IMR-90 (cell line): Measurements from ENCODE around the gene GLIPR1L2. TPM values are rescaled to one million over a fixed set of nuclear protein-coding genes. Genes with fewer than 3 reads are reported as not detected.

Source experiments
- ATAC-seq: fragments of 200-7000 bp; cut with Tn5 transposase; 2 replicates; pipeline ENCODE4 v1.9.1; 2020; ENCODE audit warnings: low read depth, mild to moderate bottlenecking, moderate library complexity
- BruUV-seq: library from RNA; stranded (reverse); fragments of 400-500 nt; replicated peaks from 2 replicates; lab custom pipeline; 2021; lab: Mats Ljungman, UMichigan
- CTCF ChIA-PET: fragments of 300-600 bp; formaldehyde crosslinking; extraction: SDS; loops from one replicate; lab custom pipeline; 2021; ENCODE audit warnings: antibody characterized with exemption; lab: Yijun Ruan, JAX
- POLR2A ChIA-PET: fragments of 300-600 bp; sonication (Branson Sonifier 250); formaldehyde crosslinking; loops from one replicate; lab custom pipeline; 2022; ENCODE audit warnings: antibody characterized with exemption; ENCODE audit not compliant: unreplicated experiment; lab: Charles Lee
- DNase-seq: peaks from one replicate; pipeline ENCODE4 v3.0.0; 2013
- H2AFZ ChIP-seq: replicated peaks from 2 replicates; pipeline ENCODE3; 2013; ENCODE audit warnings: low read length, mild to moderate bottlenecking; ENCODE audit not compliant: poor library complexity
- H2AK5ac ChIP-seq: 2 replicates; pipeline ENCODE4 v1.6.1; 2013; ENCODE audit warnings: low read depth, low read length, inconsistent platforms
- H2AK9ac ChIP-seq: replicated peaks from 2 replicates; pipeline ENCODE3; 2013; ENCODE audit warnings: mild to moderate bottlenecking, low read depth, low read length, moderate library complexity; ENCODE audit not compliant: poor library complexity
- H2BK120ac ChIP-seq: 2 replicates; pipeline ENCODE4 v1.6.1; 2013; ENCODE audit warnings: low read depth, low read length, inconsistent platforms
- H2BK15ac ChIP-seq: 3 replicates; pipeline ENCODE4 v1.6.1; 2013; ENCODE audit warnings: low read depth, low read length, inconsistent platforms
- H2BK20ac ChIP-seq: 2 replicates; pipeline ENCODE4 v1.6.1; 2013; ENCODE audit warnings: low read depth, mild to moderate bottlenecking, inconsistent platforms, low read length, moderate library complexity
- H2BK5ac ChIP-seq: 2 replicates; pipeline ENCODE4 v1.6.1; 2013; ENCODE audit warnings: mild to moderate bottlenecking, low read depth, low read length, inconsistent platforms; ENCODE audit not compliant: poor library complexity, severe bottlenecking
- H3K14ac ChIP-seq: replicated peaks from 2 replicates; pipeline ENCODE4 v1.6.1; 2013; ENCODE audit warnings: low read depth, low read length, inconsistent platforms
- H3K18ac ChIP-seq: 2 replicates; pipeline ENCODE4 v1.6.1; 2013; ENCODE audit warnings: low read depth, low read length, control low read depth
- H3K23ac ChIP-seq: 2 replicates; pipeline ENCODE4 v1.6.1; 2013; ENCODE audit warnings: low read depth, low read length, inconsistent platforms
- H3K27ac ChIP-seq: 2 replicates; pipeline ENCODE4 v1.5.1; 2013; ENCODE audit warnings: mild to moderate bottlenecking, control low read depth, low read length; ENCODE audit not compliant: insufficient read depth
- H3K27me3 ChIP-seq: 2 replicates; pipeline ENCODE4 v1.6.1; 2013; ENCODE audit warnings: low read length; ENCODE audit not compliant: control insufficient read depth, insufficient read depth
- H3K36me3 ChIP-seq: 2 replicates; pipeline ENCODE4 v1.6.1; 2013; ENCODE audit warnings: low read length, mixed read lengths; ENCODE audit not compliant: control insufficient read depth, insufficient read depth
- H3K4ac ChIP-seq: 2 replicates; pipeline ENCODE4 v1.6.1; 2013; ENCODE audit warnings: low read depth, low read length, inconsistent platforms
- H3K4me1 ChIP-seq: 2 replicates; pipeline ENCODE4 v1.6.1; 2013; ENCODE audit warnings: low read length, mixed read lengths; ENCODE audit not compliant: control insufficient read depth, insufficient read depth
- H3K4me2 ChIP-seq: 2 replicates; pipeline ENCODE4 v1.6.1; 2013; ENCODE audit warnings: low read depth, mild to moderate bottlenecking, control low read depth, low read length, moderate library complexity
- H3K4me3 ChIP-seq: 2 replicates; pipeline ENCODE4 v1.5.1; 2013; ENCODE audit warnings: low read depth, mild to moderate bottlenecking, control low read depth, low read length, moderate library complexity; ENCODE audit not compliant: insufficient read depth
- H3K56ac ChIP-seq: 2 replicates; pipeline ENCODE4 v1.6.1; 2013; ENCODE audit warnings: low read length, inconsistent platforms; ENCODE audit not compliant: insufficient read depth; ENCODE audit errors: extremely low read depth
- H3K79me1 ChIP-seq, 2 experiments: 2 replicates each; pipeline ENCODE4 v1.6.1; 2013; ENCODE audit warnings: low read length in 2 of 2, inconsistent platforms in 1 of 2, low read depth in 1 of 2
- H3K9ac ChIP-seq: 2 replicates; pipeline ENCODE4 v1.6.1; 2013; ENCODE audit warnings: low read depth, low read length, control low read depth
- H3K9me1 ChIP-seq: 2 replicates; pipeline ENCODE4 v1.6.1; 2013; ENCODE audit warnings: low read length, inconsistent platforms; ENCODE audit not compliant: insufficient read depth
- H3K9me3 ChIP-seq: 2 replicates; pipeline ENCODE4 v1.6.1; 2013; ENCODE audit warnings: low read length; ENCODE audit not compliant: control insufficient read depth, insufficient read depth
- H4K20me1 ChIP-seq: 2 replicates; pipeline ENCODE4 v1.6.1; 2013; ENCODE audit warnings: low read length, inconsistent platforms; ENCODE audit not compliant: insufficient read depth
- H4K5ac ChIP-seq: 2 replicates; pipeline ENCODE4 v1.6.1; 2013; ENCODE audit warnings: mild to moderate bottlenecking, low read depth, low read length, control low read depth
- H4K8ac ChIP-seq, 2 experiments: 2 replicates each; pipeline ENCODE4 v1.6.1; 2013; ENCODE audit warnings: low read depth in 2 of 2, low read length in 2 of 2, control low read depth in 1 of 2, inconsistent platforms in 1 of 2
- H4K91ac ChIP-seq: 2 replicates; pipeline ENCODE4 v1.6.1; 2013; ENCODE audit warnings: low read depth, low read length, inconsistent platforms; ENCODE audit not compliant: insufficient read depth
- BHLHE40 ChIP-seq: fragments of 150-350 bp; IDR thresholded peaks from 2 replicates; pipeline ENCODE4 v1.6.1; 2016; ENCODE audit warnings: mild to moderate bottlenecking, low read depth, low read length
- CEBPB ChIP-seq: IDR thresholded peaks from 2 replicates; pipeline ENCODE4 v1.6.1; 2012; ENCODE audit warnings: low read depth, low read length, improper control_type of control experiment
- CHD1 ChIP-seq: IDR thresholded peaks from 2 replicates; pipeline ENCODE4 v1.6.1; 2012; ENCODE audit warnings: low read depth, low read length, improper control_type of control experiment
- FOS ChIP-seq: fragments of 150-350 bp; IDR thresholded peaks from 2 replicates; pipeline ENCODE4 v1.6.1; 2016; ENCODE audit warnings: low read depth, low read length
- MAFK ChIP-seq: IDR thresholded peaks from 2 replicates; pipeline ENCODE4 v1.6.1; 2012; ENCODE audit warnings: low read depth, low read length, improper control_type of control experiment
- MAZ ChIP-seq: IDR thresholded peaks from 2 replicates; pipeline ENCODE4 v1.6.1; 2012; ENCODE audit warnings: low read depth, mild to moderate bottlenecking, low read length, improper control_type of control experiment, moderate library complexity, borderline replicate concordance
- MXI1 ChIP-seq: IDR thresholded peaks from 2 replicates; pipeline ENCODE4 v1.6.1; 2012; ENCODE audit warnings: low read depth, mild to moderate bottlenecking, low read length, moderate library complexity, borderline replicate concordance
- NFE2L2 ChIP-seq: fragments of 150-350 bp; IDR thresholded peaks from 2 replicates; pipeline ENCODE4 v1.6.1; 2016; ENCODE audit warnings: low read depth, mild to moderate bottlenecking, low read length
- POLR2A ChIP-seq: IDR thresholded peaks from 2 replicates; pipeline ENCODE4 v1.6.1; 2012; ENCODE audit warnings: mild to moderate bottlenecking, low read depth, low read length
- RAD21 ChIP-seq: IDR thresholded peaks from 2 replicates; pipeline ENCODE4 v1.6.1; 2012; ENCODE audit warnings: low read length, improper control_type of control experiment
- RCOR1 ChIP-seq: IDR thresholded peaks from 2 replicates; pipeline ENCODE4 v1.6.1; 2012; ENCODE audit warnings: mild to moderate bottlenecking, low read length, improper control_type of control experiment; ENCODE audit not compliant: insufficient replicate concordance
- RFX5 ChIP-seq: IDR thresholded peaks from 2 replicates; pipeline ENCODE4 v1.8.0; 2012; ENCODE audit warnings: low read depth, mild to moderate bottlenecking, low read length, moderate library complexity
- SMC3 ChIP-seq: fragments of 150-350 bp; IDR thresholded peaks from 2 replicates; pipeline ENCODE4 v1.6.1; 2016; ENCODE audit warnings: low read depth, mild to moderate bottlenecking, antibody characterized with exemption, low read length, moderate library complexity
- dilution Hi-C: fragments of 300-500 bp; cut with HindIII; formaldehyde crosslinking; loops from one replicate; pipeline ENCODE4 v1.14.3; 2018; ENCODE audit warnings: low sequenced_read_pairs; ENCODE audit not compliant: unreplicated experiment
- in situ Hi-C: fragments of 300-500 bp; cut with MboI; formaldehyde crosslinking; loops from 3 replicates; pipeline ENCODE4 v1.14.3; 2019; ENCODE audit warnings: low sequenced_read_pairs, inconsistent platforms, mixed read lengths
- intact Hi-C: fragments of 100-400 bp; cut with micrococcal nuclease; formaldehyde crosslinking; loops from 2 replicates; pipeline ENCODE4 v1.10.0; 2022
- polyA plus RNA-seq, 3 experiments: library from polyadenylated mRNA; depleted of rRNA; stranded (reverse); fragments of >200 nt; gene quantifications; 2 replicates each; pipeline ENCODE4 v1.2.3, GENCODE V29; 2012; ENCODE audit warnings: low replicate concordance in 1 of 3
- total RNA-seq: library from RNA; depleted of rRNA; stranded (reverse); fragments of >200 nt; gene quantifications from 2 replicates; pipeline ENCODE4 v1.2.3, GENCODE V29; 2012
- TF ChIP-seq, protein P1 (sequence below): fragments of 150-350 bp; IDR thresholded peaks from 2 replicates; pipeline ENCODE4 v1.6.1; 2016; ENCODE audit warnings: low read depth, mild to moderate bottlenecking, low read length, moderate library complexity, borderline replicate concordance
- TF ChIP-seq, protein P2 (sequence below): fragments of 150-350 bp; IDR thresholded peaks from 2 replicates; pipeline ENCODE4 v1.6.1; 2017; ENCODE audit warnings: mild to moderate bottlenecking, antibody characterized with exemption, low read length, low read depth
- TF ChIP-seq, protein P3 (sequence below): conservative IDR thresholded peaks from 2 replicates; pipeline ENCODE4 v1.5.1; 2012; ENCODE audit warnings: mild to moderate bottlenecking, low read depth, low read length, improper control_type of control experiment

Gene GLIPR1L2
- total and polyA plus RNA-seq, 2 of the 4 experiments (the other 2 are of a cell fraction), result 0.07 TPM; not detected in 1

DNA sequence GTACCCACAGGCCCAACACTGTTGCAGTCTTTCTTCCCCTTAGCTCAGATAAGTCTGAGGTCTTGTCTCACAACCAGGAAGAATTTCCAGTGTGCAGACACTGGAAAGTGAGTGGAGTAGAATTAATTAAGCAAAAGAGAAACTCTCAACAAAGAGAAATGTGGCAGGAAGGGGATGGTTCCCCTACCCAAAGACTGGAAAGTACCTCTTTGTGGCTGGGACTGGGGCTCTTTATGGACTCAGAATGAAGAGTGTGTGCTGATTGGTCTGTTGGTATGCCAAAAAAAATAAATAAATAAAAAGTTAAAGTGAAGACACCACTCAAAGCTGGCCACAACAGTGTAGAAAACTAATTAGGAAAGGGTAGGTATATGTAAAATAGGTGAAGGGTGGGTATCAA lies 30.0 kb upstream of the GLIPR1L2 start:
- H4K8ac ChIP-seq, result no peak overlapping the region
- dilution Hi-C loops, result no loop called here
- H3K9me1 ChIP-seq, result no peaks in the 10 kb centered on the region
- no peak overlapping the region for H2AFZ ChIP-seq
- H3K27me3 ChIP-seq, result no peaks in the 10 kb centered on the region; the same call in 1 of the 2 replicates
- H3K56ac ChIP-seq, result no peak overlapping the region
- no peak overlapping the region for H3K4ac ChIP-seq
- POLR2A ChIA-PET, result no interaction called here
- H3K27ac ChIP-seq, result no peak overlapping the region
- no peak overlapping the region for H3K4me2 ChIP-seq
- H2BK120ac ChIP-seq, result no peak overlapping the region
- no peak overlapping the region for H3K23ac ChIP-seq
- H3K36me3 ChIP-seq, result no peaks in the 10 kb centered on the region
- H2AK9ac ChIP-seq, result no peak overlapping the region
- DNase-seq, result no peak
- H2BK20ac ChIP-seq, result no peak overlapping the region
- TF ChIP-seq MAZ (no peak), MXI1 (no peak), MAFK (no peak), CHD1 (no peak), RCOR1 (no peak), BHLHE40 (no peak), RAD21 (no peak), RFX5 (no peak), NFE2L2 (no peak), CEBPB (no peak), SMC3 (no peak), FOS (no peak), POLR2A (no peak)
- TF ChIP-seq, protein P1, sequence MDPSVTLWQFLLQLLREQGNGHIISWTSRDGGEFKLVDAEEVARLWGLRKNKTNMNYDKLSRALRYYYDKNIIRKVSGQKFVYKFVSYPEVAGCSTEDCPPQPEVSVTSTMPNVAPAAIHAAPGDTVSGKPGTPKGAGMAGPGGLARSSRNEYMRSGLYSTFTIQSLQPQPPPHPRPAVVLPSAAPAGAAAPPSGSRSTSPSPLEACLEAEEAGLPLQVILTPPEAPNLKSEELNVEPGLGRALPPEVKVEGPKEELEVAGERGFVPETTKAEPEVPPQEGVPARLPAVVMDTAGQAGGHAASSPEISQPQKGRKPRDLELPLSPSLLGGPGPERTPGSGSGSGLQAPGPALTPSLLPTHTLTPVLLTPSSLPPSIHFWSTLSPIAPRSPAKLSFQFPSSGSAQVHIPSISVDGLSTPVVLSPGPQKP, result no peak
- TF ChIP-seq, protein P2, sequence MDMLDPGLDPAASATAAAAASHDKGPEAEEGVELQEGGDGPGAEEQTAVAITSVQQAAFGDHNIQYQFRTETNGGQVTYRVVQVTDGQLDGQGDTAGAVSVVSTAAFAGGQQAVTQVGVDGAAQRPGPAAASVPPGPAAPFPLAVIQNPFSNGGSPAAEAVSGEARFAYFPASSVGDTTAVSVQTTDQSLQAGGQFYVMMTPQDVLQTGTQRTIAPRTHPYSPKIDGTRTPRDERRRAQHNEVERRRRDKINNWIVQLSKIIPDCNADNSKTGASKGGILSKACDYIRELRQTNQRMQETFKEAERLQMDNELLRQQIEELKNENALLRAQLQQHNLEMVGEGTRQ, result no peak
- TF ChIP-seq, protein P3, sequence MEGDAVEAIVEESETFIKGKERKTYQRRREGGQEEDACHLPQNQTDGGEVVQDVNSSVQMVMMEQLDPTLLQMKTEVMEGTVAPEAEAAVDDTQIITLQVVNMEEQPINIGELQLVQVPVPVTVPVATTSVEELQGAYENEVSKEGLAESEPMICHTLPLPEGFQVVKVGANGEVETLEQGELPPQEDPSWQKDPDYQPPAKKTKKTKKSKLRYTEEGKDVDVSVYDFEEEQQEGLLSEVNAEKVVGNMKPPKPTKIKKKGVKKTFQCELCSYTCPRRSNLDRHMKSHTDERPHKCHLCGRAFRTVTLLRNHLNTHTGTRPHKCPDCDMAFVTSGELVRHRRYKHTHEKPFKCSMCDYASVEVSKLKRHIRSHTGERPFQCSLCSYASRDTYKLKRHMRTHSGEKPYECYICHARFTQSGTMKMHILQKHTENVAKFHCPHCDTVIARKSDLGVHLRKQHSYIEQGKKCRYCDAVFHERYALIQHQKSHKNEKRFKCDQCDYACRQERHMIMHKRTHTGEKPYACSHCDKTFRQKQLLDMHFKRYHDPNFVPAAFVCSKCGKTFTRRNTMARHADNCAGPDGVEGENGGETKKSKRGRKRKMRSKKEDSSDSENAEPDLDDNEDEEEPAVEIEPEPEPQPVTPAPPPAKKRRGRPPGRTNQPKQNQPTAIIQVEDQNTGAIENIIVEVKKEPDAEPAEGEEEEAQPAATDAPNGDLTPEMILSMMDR, result no peak
- H3K14ac ChIP-seq, result no peak overlapping the region
- no peaks in the 10 kb centered on the region for H3K79me1 ChIP-seq
- no peak for ATAC-seq
- no peak overlapping the region for H3K9ac ChIP-seq
- H3K9me3 ChIP-seq, result no peaks in the 10 kb centered on the region
- no peak overlapping the region for H3K4me3 ChIP-seq
- no TSS peak for BruUV-seq
- H2BK5ac ChIP-seq, result no peak overlapping the region
- in situ Hi-C loops, result no loop called here
- no peak overlapping the region for H2AK5ac ChIP-seq
- H4K20me1 ChIP-seq, result no peaks in the 10 kb centered on the region
- H3K18ac ChIP-seq, result no peak overlapping the region
- H3K4me1 ChIP-seq, result no peaks in the 10 kb centered on the region
- H4K91ac ChIP-seq, result no peak overlapping the region
- H4K5ac ChIP-seq, result no peak overlapping the region
- no peak overlapping the region for H2BK15ac ChIP-seq
- intact Hi-C loops, result no loop called here
- CTCF ChIA-PET, result no interaction called here
